Liver (tissue), 9 donors: Measurements from ENCODE around the gene NRK. TPM values are rescaled to one million over a fixed set of nuclear protein-coding genes. Genes with fewer than 3 reads are reported as not detected.

Experiments used
- DNase-seq: peaks from one replicate; pipeline ENCODE4 v3.0.0-alpha.2; 2017; ENCODE audit warnings: low spot score
- H3K27ac ChIP-seq, 2 donors: one replicate each; pipeline ENCODE4 v1.7.0; 2013; ENCODE audit warnings: inconsistent platforms in 2 of 2, low read length in 2 of 2, control low read depth in 1 of 2, low read depth in 1 of 2, mild to moderate bottlenecking in 1 of 2
- H3K27me3 ChIP-seq, 4 donors: one replicate each; pipeline versions ENCODE4 v1.6.1 to v1.7.0; 2013; ENCODE audit warnings: low read length in 3 of 4, inconsistent platforms in 1 of 4, mild to moderate bottlenecking in 1 of 4, moderate library complexity in 1 of 4; ENCODE audit not compliant: control insufficient read depth in 4 of 4, insufficient read depth in 4 of 4
- H3K36me3 ChIP-seq, 4 donors: one replicate each; pipeline versions ENCODE4 v1.6.1 to v1.7.0; 2013; ENCODE audit warnings: low read length in 3 of 4, mild to moderate bottlenecking in 3 of 4, low read depth in 1 of 4, moderate library complexity in 1 of 4; ENCODE audit not compliant: control insufficient read depth in 4 of 4, insufficient read depth in 3 of 4
- H3K4me1 ChIP-seq, 4 donors: one replicate each; pipeline versions ENCODE4 v1.6.1 to v1.7.0; 2013; ENCODE audit warnings: low read length in 3 of 4, mild to moderate bottlenecking in 3 of 4, moderate library complexity in 1 of 4; ENCODE audit not compliant: control insufficient read depth in 4 of 4, insufficient read depth in 4 of 4
- H3K4me3 ChIP-seq, 3 donors: one replicate each; pipeline versions ENCODE4 v1.6.1 to v1.7.0; 2013; ENCODE audit warnings: low read length in 3 of 3, control low read depth in 1 of 3, low read depth in 1 of 3, mild to moderate bottlenecking in 1 of 3
- H3K9ac ChIP-seq, 2 donors: one replicate each; pipeline ENCODE4 v1.7.0; 2013; ENCODE audit warnings: low read length in 2 of 2, mild to moderate bottlenecking in 2 of 2, moderate library complexity in 2 of 2, control low read depth in 1 of 2, low read depth in 1 of 2
- H3K9me3 ChIP-seq, 4 donors: one replicate each; pipeline versions ENCODE4 v1.6.1 to v1.7.0; 2013; ENCODE audit warnings: low read length in 3 of 4; ENCODE audit not compliant: control insufficient read depth in 4 of 4
- ATF3 ChIP-seq: IDR thresholded peaks from 2 replicates; pipeline ENCODE4 v1.6.1; 2016; ENCODE audit warnings: antibody characterized with exemption
- CTCF ChIP-seq: fragments of 150-350 bp; IDR thresholded peaks from 2 replicates; pipeline ENCODE4 v1.5.1; 2017; ENCODE audit warnings: improper control_type of control experiment, low read depth, low read length; ENCODE audit not compliant: missing input control
- EGR1 ChIP-seq, 2 donors: IDR thresholded peaks; 2 replicates each; pipeline ENCODE4 v1.6.1; 2016 to 2018; ENCODE audit warnings: antibody characterized with exemption in 2 of 2, low read depth in 2 of 2
- FOXA1 ChIP-seq: IDR thresholded peaks from 2 replicates; pipeline ENCODE4 v1.6.1; 2016; ENCODE audit warnings: antibody characterized with exemption
- FOXA2 ChIP-seq: IDR thresholded peaks from 2 replicates; pipeline ENCODE4 v1.6.1; 2016; ENCODE audit warnings: antibody characterized with exemption
- GABPA ChIP-seq, 2 donors: IDR thresholded peaks in 1 of 2; conservative IDR thresholded peaks in 1 of 2; 2 replicates each; pipeline ENCODE4 v1.6.1; 2016; ENCODE audit warnings: antibody characterized with exemption in 2 of 2, mild to moderate bottlenecking in 1 of 2, moderate library complexity in 1 of 2
- HNF4A ChIP-seq, 2 donors: conservative IDR thresholded peaks; 2 replicates each; pipeline ENCODE4 v1.6.1; 2016; ENCODE audit warnings: antibody characterized with exemption in 2 of 2, mild to moderate bottlenecking in 2 of 2
- HNF4G ChIP-seq: IDR thresholded peaks from 2 replicates; pipeline ENCODE4 v1.6.1; 2016; ENCODE audit warnings: antibody characterized with exemption
- JUND ChIP-seq, 2 donors: IDR thresholded peaks; 2 replicates each; pipeline ENCODE4 v1.6.1; 2016; ENCODE audit warnings: antibody characterized with exemption in 2 of 2
- MAX ChIP-seq: IDR thresholded peaks from 2 replicates; pipeline ENCODE4 v1.6.1; 2016; ENCODE audit warnings: antibody characterized with exemption
- NR2F2 ChIP-seq: IDR thresholded peaks from 2 replicates; pipeline ENCODE4 v1.6.1; 2016; ENCODE audit warnings: antibody characterized with exemption
- RAD21 ChIP-seq, 2 donors: IDR thresholded peaks; 2 replicates each; pipeline ENCODE4 v1.6.1; 2016; ENCODE audit warnings: antibody characterized with exemption in 2 of 2, mild to moderate bottlenecking in 2 of 2
- REST ChIP-seq: IDR thresholded peaks from 2 replicates; pipeline ENCODE4 v1.6.1; 2016; ENCODE audit warnings: antibody characterized with exemption, mild to moderate bottlenecking
- RXRA ChIP-seq, 2 donors: IDR thresholded peaks; 2 replicates each; pipeline ENCODE4 v1.6.1; 2017 to 2018; ENCODE audit warnings: antibody characterized with exemption in 2 of 2, mild to moderate bottlenecking in 1 of 2
- SP1 ChIP-seq: IDR thresholded peaks from 2 replicates; pipeline ENCODE4 v1.6.1; 2018; ENCODE audit warnings: antibody characterized with exemption, mild to moderate bottlenecking
- TAF1 ChIP-seq: conservative IDR thresholded peaks from 2 replicates; pipeline ENCODE4 v1.6.1; 2016; ENCODE audit warnings: antibody characterized with exemption, mild to moderate bottlenecking
- YY1 ChIP-seq: IDR thresholded peaks from 2 replicates; pipeline ENCODE4 v1.6.1; 2016; ENCODE audit warnings: antibody characterized with exemption, mild to moderate bottlenecking
- ZBTB33 ChIP-seq: IDR thresholded peaks from 2 replicates; pipeline ENCODE4 v1.6.1; 2016; ENCODE audit warnings: antibody characterized with exemption
- WGBS: extraction: QIAGEN DNeasy Blood & Tissue Kit; methylation state at CpG from one replicate; pipeline ENCODE4 v1.1.7; 2013; 5-methylcytosine and 5-hydroxymethylcytosine counted together
- polyA plus RNA-seq, 2 donors: library from polyadenylated mRNA; stranded (reverse) in 1 of 2; unstranded in 1 of 2; fragments of 200-250 nt in 1 of 2; fragments of >200 nt in 1 of 2; fragmentation: Nextera tagmentation in 1 of 2; extraction: Ambion mirVana in 1 of 2; gene quantifications; one replicate each; pipeline versions ENCODE4 v1.2.1 to v1.2.3, GENCODE V29; 2013 to 2015
- total RNA-seq, 2 donors: library from RNA; depleted of rRNA; stranded (reverse); fragments of >200 nt; gene quantifications; one replicate each; pipeline ENCODE4 v1.2.3, GENCODE V29; 2014
- donor health status: healthy.
- donor health status: healthy.
- donor health status: healthy.
- donor health status: healthy.
- donor health status: healthy.

Gene NRK
- total and polyA plus RNA-seq, 4 donors = 0.03 to 0.61 (median 0.08) TPM

- no peak for TF ChIP-seq CTCF
- TF ChIP-seq RXRA (IDR thresholded peaks at IDR 0.05) = peak in 1 of 2 donors; percentile 29
These were observed 183.3 kb downstream of the NRK start (continued) for GRCh38 chrX:106005684-106006083.

- Histone ChIP-seq H3K27ac (peak overlapping the region; percentile 82 to 88), H3K27me3 (no peaks in the 10 kb centered on the region), H3K4me1 (peaks cover 0 to 5% (median 2%) of the 10 kb centered on the region in 4 donors), H3K9me3 (no peaks in the 10 kb centered on the region), H3K36me3 (no peaks in the 10 kb centered on the region), H3K9ac (peak overlapping the region in 1 of 2 donors; percentile 12), H3K4me3 (peak overlapping the region in 2 of 3 donors; percentile 6 to 47)
- WGBS = 6% methylated on average over 1 of the region's 1 CpG
- peak; percentile 32 for DNase-seq
- peak; percentile 65 for TF ChIP-seq YY1
- TF ChIP-seq ZBTB33 = peak; percentile 70
- peak; percentile 66 for TF ChIP-seq SP1
- peak in 1 of 2 donors; percentile 25 for TF ChIP-seq JUND (IDR thresholded peaks at IDR 0.05)
- TF ChIP-seq HNF4G = no peak
- TF ChIP-seq FOXA2 = no peak
- no peak for TF ChIP-seq NR2F2
- peak; percentile 57 to 68 for TF ChIP-seq HNF4A (conservative IDR thresholded peaks at IDR 0.05)
- TF ChIP-seq ATF3 = no peak
- peak; percentile 61 for TF ChIP-seq MAX
- TF ChIP-seq RXRA (IDR thresholded peaks at IDR 0.05) = peak; percentile 26 to 72
- peak; percentile 81 for TF ChIP-seq TAF1
- peak; percentile 72 to 91 for TF ChIP-seq EGR1 (IDR thresholded peaks at IDR 0.05; ENCODE audit: low read depth in 2 of 2)
- TF ChIP-seq RAD21 (IDR thresholded peaks at IDR 0.05) = peak in 1 of 2 donors; percentile 19
- no peak for TF ChIP-seq CTCF
- TF ChIP-seq FOXA1 = no peak
- no peak for TF ChIP-seq GABPA (IDR thresholded peaks at IDR 0.05 in 1 of 2, conservative IDR thresholded peaks at IDR 0.05 in 1 of 2)
- peak; percentile 38 for TF ChIP-seq REST
These were observed 185.5 kb downstream of the NRK start for GRCh38 chrX:106007815-106008214.
